B cell (primary cell): ENCODE results near the gene PALD1. TPM values are rescaled to one million over a fixed set of nuclear protein-coding genes. Genes with fewer than 3 reads are reported as not detected.
"Not testable (repeated sequence)": the region's sequence is repeated elsewhere in the genome, so short reads cannot be mapped to it uniquely, and the experiment has no call there.

Experiments
- ATAC-seq: fragments of 200-7000 bp; cut with Tn5 transposase; one replicate; pipeline ENCODE4 v1.10.0; 2021; ENCODE audit warnings: low read depth, mild to moderate bottlenecking, moderate number of reproducible peaks, moderate library complexity
- CTCF ChIA-PET: fragments of 350-600 bp; sonication (Branson Sonifier 250); formaldehyde crosslinking; loops from one replicate; lab custom pipeline; 2021; ENCODE audit warnings: antibody characterized with exemption, inconsistent platforms; lab: Charles Lee
- POLR2A ChIA-PET: fragments of 350-600 bp; sonication (Branson Sonifier 250); formaldehyde crosslinking; loops from one replicate; lab custom pipeline; 2021; ENCODE audit warnings: antibody characterized with exemption; lab: Charles Lee
- DNase-seq: peaks from one replicate; pipeline ENCODE4 v3.0.0; 2013
- H2AFZ ChIP-seq: 2 replicates; pipeline ENCODE4 v1.6.1; 2012; ENCODE audit warnings: mild to moderate bottlenecking, low read depth, low read length; ENCODE audit not compliant: insufficient read depth, poor library complexity, severe bottlenecking
- H3K27ac ChIP-seq, 2 donors: 1 replicate in 1 of 2; 2 replicates in 1 of 2; pipeline ENCODE4 v1.5.1; 2012 to 2013; ENCODE audit warnings: low read length in 2 of 2, mild to moderate bottlenecking in 2 of 2, moderate library complexity in 1 of 2
- H3K27me3 ChIP-seq, 4 experiments: fragments of 200-600 bp in 1 of 4; sonication (generic) in 1 of 4; replicated peaks in 1 of 4; 1 replicate in 2 of 4; 2 replicates in 2 of 4; pipeline versions ENCODE4 v1.6.1 to v1.7.0; 2013 to 2016; ENCODE audit warnings: low read length in 3 of 4, mild to moderate bottlenecking in 2 of 4, mixed read lengths in 1 of 4, moderate library complexity in 1 of 4; ENCODE audit not compliant: insufficient read depth in 4 of 4, control insufficient read depth in 3 of 4; ENCODE audit errors: control extremely low read depth in 1 of 4
- H3K36me3 ChIP-seq, 2 experiments: replicated peaks in 1 of 2; 1 replicate in 1 of 2; 2 replicates in 1 of 2; pipeline versions ENCODE4 v1.6.1 to v1.7.1; 2013; ENCODE audit warnings: low read length in 1 of 2; ENCODE audit not compliant: insufficient read depth in 2 of 2, control insufficient read depth in 1 of 2; ENCODE audit errors: control extremely low read depth in 1 of 2, extremely low read depth in 1 of 2
- H3K4me1 ChIP-seq, 2 donors: fragments of 200-600 bp in 1 of 2; sonication (generic) in 1 of 2; 1 replicate in 1 of 2; 2 replicates in 1 of 2; pipeline versions ENCODE4 v1.5.1 to v1.6.1; 2013 to 2017; ENCODE audit warnings: low read length in 2 of 2; ENCODE audit not compliant: control insufficient read depth in 2 of 2, insufficient read depth in 2 of 2
- H3K4me2 ChIP-seq: replicated peaks from 2 replicates; pipeline ENCODE3; 2012; ENCODE audit warnings: mild to moderate bottlenecking, low read depth, low read length; ENCODE audit not compliant: poor library complexity, severe bottlenecking
- H3K4me3 ChIP-seq, 5 experiments: fragments of 200-600 bp in 1 of 5; sonication (generic) in 1 of 5; 1 replicate in 3 of 5; 2 replicates in 2 of 5; pipeline versions ENCODE4 v1.5.1 to v1.7.0; 2011 to 2016; ENCODE audit warnings: low read length in 4 of 5, mild to moderate bottlenecking in 4 of 5, low read depth in 2 of 5, control low read depth in 1 of 5, moderate library complexity in 1 of 5; ENCODE audit not compliant: insufficient read depth in 1 of 5; ENCODE audit errors: control extremely low read depth in 1 of 5, extremely low read depth in 1 of 5
- H3K79me2 ChIP-seq: fragments of 200-600 bp; sonication (generic); one replicate; pipeline ENCODE4 v1.6.0; 2016; ENCODE audit warnings: low read length; ENCODE audit not compliant: control insufficient read depth, insufficient read depth
- H3K9ac ChIP-seq: fragments of 200-600 bp; sonication (generic); 2 replicates; pipeline ENCODE4 v1.6.1; 2017; ENCODE audit warnings: mild to moderate bottlenecking, low read length, moderate library complexity
- H3K9me3 ChIP-seq, 3 donors: one replicate each; pipeline versions ENCODE4 v1.6.1 to v1.7.1; 2013; ENCODE audit warnings: low read length in 2 of 3; ENCODE audit not compliant: control insufficient read depth in 2 of 3, insufficient read depth in 1 of 3; ENCODE audit errors: control extremely low read depth in 1 of 3
- H4K20me1 ChIP-seq: 2 replicates; pipeline ENCODE4 v1.6.0; 2012; ENCODE audit warnings: mild to moderate bottlenecking, low read length; ENCODE audit not compliant: insufficient read depth, control insufficient read depth, poor library complexity, severe bottlenecking
- H3K27ac Mint-ChIP-seq: one replicate; pipeline ENCODE4 v1.8.0; 2021; ENCODE audit warnings: mixed read lengths
- H3K27me3 Mint-ChIP-seq: one replicate; pipeline ENCODE4 v1.8.0; 2021; ENCODE audit warnings: mixed read lengths
- H3K4me1 Mint-ChIP-seq: one replicate; pipeline ENCODE4 v1.8.0; 2021; ENCODE audit warnings: mixed read lengths
- H3K4me3 Mint-ChIP-seq: one replicate; pipeline ENCODE4 v1.8.0; 2021; ENCODE audit warnings: mixed read lengths
- H3K9me3 Mint-ChIP-seq: one replicate; pipeline ENCODE4 v1.8.0; 2022; ENCODE audit warnings: mixed read lengths; ENCODE audit not compliant: insufficient read depth
- CTCF ChIP-seq: fragments of 200-600 bp; IDR thresholded peaks from one replicate; pipeline ENCODE4 v1.8.0; 2022; ENCODE audit warnings: antibody characterized with exemption, mild to moderate bottlenecking
- EZH2 ChIP-seq: IDR thresholded peaks from 2 replicates; pipeline ENCODE4 v1.6.1; 2012; ENCODE audit warnings: borderline replicate concordance, low read depth, mild to moderate bottlenecking, moderate library complexity, low read length; ENCODE audit not compliant: insufficient read depth, poor library complexity, severe bottlenecking
- WGBS: methylation state at CpG from one replicate; pipeline ENCODE4 v1.1.5; 2013; ENCODE audit warnings: missing lambda C conversion rate; ENCODE audit not compliant: insufficient coverage; 5-methylcytosine and 5-hydroxymethylcytosine counted together
- intact Hi-C: fragments of 100-400 bp; cut with micrococcal nuclease; formaldehyde crosslinking; loops from one replicate; pipeline ENCODE4 v1.10.0; 2022
- polyA plus RNA-seq: library from polyadenylated mRNA; depleted of rRNA; stranded (reverse); fragments of >200 nt; gene quantifications from 2 replicates; pipeline ENCODE4 v1.2.3, GENCODE V29; 2012
- total RNA-seq, 2 donors: library from RNA; stranded (reverse); fragments of 120-200 nt in 1 of 2; gene quantifications; 1 replicate in 1 of 2; 2 replicates in 1 of 2; pipeline versions ENCODE4 v1.2.3 to v1.2.4, GENCODE V29; 2013 to 2022

The PALD1 gene
- total and polyA plus RNA-seq, 2 donors (not counting 1 experiment from before 2014, with no cell fraction given) = 2.2 to 2.8 TPM

- DNase-seq, H3K9me3 Mint-ChIP-seq, H4K20me1 ChIP-seq, intact Hi-C loops, H3K27me3 Mint-ChIP-seq, H3K4me3 ChIP-seq, H3K36me3 ChIP-seq, H3K27ac ChIP-seq, H3K27me3 ChIP-seq, H2AFZ ChIP-seq, ATAC-seq, H3K27ac Mint-ChIP-seq, H3K4me3 Mint-ChIP-seq, H3K9me3 ChIP-seq, H3K4me2 ChIP-seq, H3K9ac ChIP-seq: not testable (repeated sequence)
- 100% methylated on average over 3 of the region's 6 CpGs for WGBS
- peaks cover 42% of the 10 kb centered on the region for H3K4me1 Mint-ChIP-seq
- H3K4me1 ChIP-seq = peaks cover 27 to 31% of the 10 kb centered on the region in 2 donors
- CTCF ChIA-PET = interaction anchor here (0.6 kb wide), 2 partner anchors 15 to 66 kb away, joined by 3 to 4 read pairs; no protein-coding TSS in a partner anchor
- POLR2A ChIA-PET = interaction anchor here (1.1 kb wide), 1 partner anchor 11 kb away, joined by 3 read pairs; no protein-coding TSS in a partner anchor
- peaks cover 50% of the 10 kb centered on the region for H3K79me2 ChIP-seq
These were observed 5.3 kb downstream of the PALD1 start for GRCh38 chr10:70483872-70484271.

- intact Hi-C loops = no loop called here
- Mint-ChIP-seq H3K4me3 (no peak overlapping the region), H3K27me3 (no peaks in the 10 kb centered on the region), H3K27ac (no peak overlapping the region), H3K9me3 (no peaks in the 10 kb centered on the region), H3K4me1 (peaks cover 43% of the 10 kb centered on the region)
- Histone ChIP-seq H3K9ac (no peak overlapping the region), H3K79me2 (peaks cover 38% of the 10 kb centered on the region), H2AFZ (no peak overlapping the region), H3K27me3 (no peaks in the 10 kb centered on the region), H3K4me2 (no peak overlapping the region), H3K4me3 (no peak overlapping the region), H3K27ac (no peak overlapping the region), H4K20me1 (no peaks in the 10 kb centered on the region), H3K4me1 (peaks cover 35 to 42% of the 10 kb centered on the region in 2 donors), H3K9me3 (peaks cover 0 to under 1% (median 0%) of the 10 kb centered on the region in 3 donors), H3K36me3 (no peaks in the 10 kb centered on the region)
- DNase-seq (no peak), ATAC-seq (no peak)
- WGBS = 100% methylated on average over 1 of the region's 3 CpGs
- ChIA-PET CTCF (no interaction called here), POLR2A (interaction anchor here (0.6 to 0.8 kb wide), 3 partner anchors 10 to 15 kb away, joined by 3 to 4 read pairs (median 3); no protein-coding TSS in a partner anchor)
- TF ChIP-seq CTCF (no peak), EZH2 (no peak)
These were observed 9.3 kb downstream of the PALD1 start for GRCh38 chr10:70487824-70488223.
